ENCODE data around the gene PRG3. TPM values are rescaled to one million over a fixed set of nuclear protein-coding genes. Genes with fewer than 3 reads are reported as not detected.

PRG3 gene
- total and polyA plus RNA-seq, 9 of the 15 experiments (the other 6 are each of a cell fraction or from before 2014, with no cell fraction given), result 0.18 to 0.55 (median 0.38) TPM; not detected in 6

DNA sequence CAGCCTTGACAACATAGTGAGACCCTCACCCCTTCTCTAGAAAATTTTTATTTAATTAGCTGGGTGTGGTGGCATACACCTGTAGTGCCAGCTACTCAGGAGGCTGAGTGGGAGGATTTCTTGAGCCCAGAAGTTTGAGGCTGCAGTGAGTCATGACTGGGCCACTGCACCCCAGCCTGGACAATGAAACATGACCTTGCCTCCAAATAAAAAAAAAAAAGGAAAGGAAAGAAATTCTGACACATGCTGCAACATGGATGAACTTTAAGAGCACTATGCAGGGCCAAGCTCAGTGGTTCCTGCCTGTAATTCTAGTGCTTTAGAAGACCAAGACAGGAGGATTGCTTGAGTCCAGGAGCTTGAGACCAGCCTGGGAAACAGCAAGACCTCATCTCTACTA, 37.2 kb upstream of the PRG3 start:
- Histone ChIP-seq H2AFZ (ENCODE audit: low read depth, low read length) (no peak overlapping the region), H3K9me3 (replicated peaks; ENCODE audit: control insufficient read depth, insufficient read depth, low read depth, low read length) (no peaks in the 10 kb centered on the region), H3K9ac (ENCODE audit: insufficient read depth in 1 of 2, low read depth in 2 of 2, low read length in 2 of 2) (no peak overlapping the region), H3K27me3 (ENCODE audit: control insufficient read depth in 2 of 2, insufficient read depth in 2 of 2, low read length in 2 of 2) (no peaks in the 10 kb centered on the region), H3K27ac (ENCODE audit: extremely low read depth, low read depth, low read length) (no peak overlapping the region), H3K9me1 (ENCODE audit: control insufficient read depth, insufficient read depth, low read length) (no peaks in the 10 kb centered on the region), H3K4me1 (replicated peaks in 1 of 2; ENCODE audit: control insufficient read depth in 2 of 2, insufficient read depth in 2 of 2, low read length in 2 of 2) (peaks cover 0 to 3% of the 10 kb centered on the region in 2 experiments; a peak in 3 of 5 replicates), H4K20me1 (replicated peaks; ENCODE audit: control insufficient read depth, insufficient read depth, low read length) (peaks cover 17% of the 10 kb centered on the region), H3K4me3 (no peak overlapping the region), H3K36me3 (ENCODE audit: control insufficient read depth, insufficient read depth, low read length) (peaks cover 99% of the 10 kb centered on the region), H3K79me2 (ENCODE audit: control insufficient read depth, insufficient read depth, low read length) (peaks cover 85% of the 10 kb centered on the region), H3K4me2 (ENCODE audit: insufficient read depth, low read length) (no peak overlapping the region)
- FAIRE-seq (no peak), DNase-seq (ENCODE audit: extremely low read depth in 1 of 4, low spot score in 3 of 4) (no peak), ATAC-seq (no peak)
- in situ Hi-C loops (cut with MboI) (no loop called here), intact Hi-C loops (cut with micrococcal nuclease) (no loop called here)
- ChIA-PET POLR2A (interaction anchor here (0.6 to 4.6 kb wide), 4 partner anchors 9 to 93 kb away, joined by 3 to 18 read pairs (median 4); no protein-coding TSS in a partner anchor), CTCF (ENCODE audit: low intra/inter-chr PET ratio) (no interaction called here)
- peak; percentile 1 for TF ChIP-seq ZNF146 (CRISPR knock-in tag; IDR thresholded peaks at IDR 0.05; ENCODE audit: unreplicated experiment)
- TF ChIP-seq, protein P1, sequence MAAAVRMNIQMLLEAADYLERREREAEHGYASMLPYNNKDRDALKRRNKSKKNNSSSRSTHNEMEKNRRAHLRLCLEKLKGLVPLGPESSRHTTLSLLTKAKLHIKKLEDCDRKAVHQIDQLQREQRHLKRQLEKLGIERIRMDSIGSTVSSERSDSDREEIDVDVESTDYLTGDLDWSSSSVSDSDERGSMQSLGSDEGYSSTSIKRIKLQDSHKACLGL (CRISPR knock-in tag; IDR thresholded peaks at IDR 0.05; ENCODE audit: borderline replicate concordance, poor library complexity, severe bottlenecking), result no peak
- no TSS peak for BruUV-seq (replicated peaks)

DNA sequence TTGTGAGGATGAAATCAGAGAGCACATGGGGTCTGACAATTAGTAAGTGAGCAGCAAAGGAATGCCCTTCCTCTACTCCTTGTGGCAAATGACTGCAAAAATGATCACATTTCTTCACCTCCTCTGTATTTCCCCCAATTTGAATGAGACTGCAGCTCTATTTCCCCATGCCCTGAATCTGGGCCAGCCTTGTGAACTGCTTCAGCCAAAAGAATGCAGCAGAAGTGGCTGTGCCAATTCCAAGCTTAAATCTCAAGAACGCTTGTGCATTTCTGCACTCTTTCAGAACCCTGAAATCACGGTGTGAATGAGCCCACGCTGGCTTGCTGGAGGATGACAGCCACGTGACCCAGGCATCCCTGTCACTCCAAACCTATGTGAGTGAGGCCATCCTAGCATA, 36.1 kb upstream of the PRG3 start:
- no peaks in the 10 kb centered on the region for H3K9me1 ChIP-seq (ENCODE audit: control insufficient read depth, insufficient read depth, low read length)
- ChIA-PET CTCF (ENCODE audit: low intra/inter-chr PET ratio) (no interaction called here), POLR2A (interaction anchor here (1.4 to 4.6 kb wide), 2 partner anchors 8 to 14 kb away, joined by 4 to 18 read pairs; no protein-coding TSS in a partner anchor)
- H3K9ac ChIP-seq (ENCODE audit: insufficient read depth in 1 of 2, low read depth in 2 of 2, low read length in 2 of 2), result no peak overlapping the region
- H3K36me3 ChIP-seq (ENCODE audit: control insufficient read depth, insufficient read depth, low read length), result peaks cover 99% of the 10 kb centered on the region
- ATAC-seq, result no peak
- BruUV-seq (replicated peaks), result no TSS peak
- H3K4me1 ChIP-seq (replicated peaks in 1 of 2; ENCODE audit: control insufficient read depth in 2 of 2, insufficient read depth in 2 of 2, low read length in 2 of 2), result no peaks in the 10 kb centered on the region; a peak in 3 of 5 replicates
- in situ Hi-C loops (cut with MboI), result no loop called here
- WGBS (ENCODE audit: insufficient coverage, low coverage, missing lambda C conversion rate), result 96% methylated on average over 4 of the region's 4 CpGs
- no peak overlapping the region for H2AFZ ChIP-seq (ENCODE audit: low read depth, low read length)
- no peak for FAIRE-seq
- peaks cover 13% of the 10 kb centered on the region for H4K20me1 ChIP-seq (replicated peaks; ENCODE audit: control insufficient read depth, insufficient read depth, low read length)
- H3K27ac ChIP-seq (ENCODE audit: extremely low read depth, low read depth, low read length), result no peak overlapping the region; the same call in 2 of the 3 replicates
- H3K9me3 ChIP-seq (replicated peaks; ENCODE audit: control insufficient read depth, insufficient read depth, low read depth, low read length), result no peaks in the 10 kb centered on the region
- no peaks in the 10 kb centered on the region for H3K27me3 ChIP-seq (ENCODE audit: control insufficient read depth in 2 of 2, insufficient read depth in 2 of 2, low read length in 2 of 2)
- H3K4me3 ChIP-seq, result no peak overlapping the region
- intact Hi-C loops (cut with micrococcal nuclease), result no loop called here
- no peak for TF ChIP-seq YY1 (IDR thresholded peaks at IDR 0.05; ENCODE audit: borderline replicate concordance in 1 of 3, control insufficient read depth in 1 of 3, extremely low read depth in 1 of 3, insufficient read depth in 3 of 3, insufficient read length in 1 of 3, insufficient replicate concordance in 2 of 3, low read depth in 1 of 3, low read length in 2 of 3)
- no peak for TF ChIP-seq NCOR1 (IDR thresholded peaks at IDR 0.05)
- no peak overlapping the region for H3K4me2 ChIP-seq (ENCODE audit: insufficient read depth, low read length)
- peaks cover 76% of the 10 kb centered on the region for H3K79me2 ChIP-seq (ENCODE audit: control insufficient read depth, insufficient read depth, low read length)
- DNase-seq (ENCODE audit: extremely low read depth in 1 of 4, low spot score in 3 of 4), result no peak

Measured in K562 (cell line).